Measurements from ENCODE around the gene CCDC73. TPM values are rescaled to one million over a fixed set of nuclear protein-coding genes. Genes with fewer than 3 reads are reported as not detected.

CCDC73 gene
- polyA plus RNA-seq, 1 of the 3 experiments (the other 2 are of a cell fraction): not detected

DNA sequence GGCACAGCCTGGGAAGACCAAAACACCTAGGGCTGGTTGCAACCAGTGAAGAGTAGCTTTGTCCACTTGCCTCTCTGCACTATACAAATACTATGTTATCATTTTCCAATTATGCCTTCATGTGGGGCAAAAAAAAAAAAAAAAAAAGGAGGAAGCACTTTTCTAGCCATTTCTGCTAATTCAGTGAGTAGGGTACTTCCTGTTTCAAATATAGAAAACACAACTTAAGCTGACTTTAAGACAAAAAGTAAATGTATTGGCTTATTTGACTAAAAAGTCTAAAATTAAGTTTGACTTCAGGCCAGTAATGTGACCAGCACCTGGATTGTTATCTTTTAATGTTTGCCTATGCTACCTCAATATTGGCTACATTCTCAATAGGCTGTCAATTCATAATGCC is 15.3 kb downstream of the CCDC73 start:
- no peak overlapping the region for H2AFZ ChIP-seq (ENCODE audit: low read depth)
- H3K79me2 ChIP-seq (ENCODE audit: insufficient read depth): no peaks in the 10 kb centered on the region
- DNase-seq: no peak
- TF ChIP-seq, protein P1, sequence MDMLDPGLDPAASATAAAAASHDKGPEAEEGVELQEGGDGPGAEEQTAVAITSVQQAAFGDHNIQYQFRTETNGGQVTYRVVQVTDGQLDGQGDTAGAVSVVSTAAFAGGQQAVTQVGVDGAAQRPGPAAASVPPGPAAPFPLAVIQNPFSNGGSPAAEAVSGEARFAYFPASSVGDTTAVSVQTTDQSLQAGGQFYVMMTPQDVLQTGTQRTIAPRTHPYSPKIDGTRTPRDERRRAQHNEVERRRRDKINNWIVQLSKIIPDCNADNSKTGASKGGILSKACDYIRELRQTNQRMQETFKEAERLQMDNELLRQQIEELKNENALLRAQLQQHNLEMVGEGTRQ (IDR thresholded peaks at IDR 0.05; ENCODE audit: borderline replicate concordance, low read depth, low read length): no peak
- H3K9me2 ChIP-seq: no peaks in the 10 kb centered on the region
- H3K27ac ChIP-seq (ENCODE audit: low read depth in 2 of 2, low read length in 1 of 2): no peak overlapping the region
- H3K4me1 ChIP-seq (ENCODE audit: control insufficient read depth in 1 of 2, insufficient read depth in 2 of 2, low read depth in 1 of 2, low read length in 1 of 2): no peaks in the 10 kb centered on the region
- ChIA-PET POLR2A (no interaction called here), CTCF (interaction anchor here (1.5 kb wide), 1 partner anchor 13 kb away, joined by 9 read pairs; no protein-coding TSS in a partner anchor)
- H4K20me1 ChIP-seq (ENCODE audit: insufficient read depth): no peaks in the 10 kb centered on the region
- no peaks in the 10 kb centered on the region for H3K9me3 ChIP-seq
- H3K4me2 ChIP-seq: no peak overlapping the region
- H3K36me3 ChIP-seq (replicated peaks in 1 of 2; ENCODE audit: control insufficient read depth in 1 of 2, insufficient read depth in 2 of 2, low read length in 1 of 2): no peaks in the 10 kb centered on the region
- no peak overlapping the region for H3K9ac ChIP-seq
- H3K4me3 ChIP-seq (ENCODE audit: low read depth in 2 of 2, low read length in 1 of 2): no peak overlapping the region
- H3K27me3 ChIP-seq (ENCODE audit: insufficient read depth): peaks cover 10% of the 10 kb centered on the region; the same call in 1 of the 2 replicates
- H3F3A ChIP-seq (replicated peaks; ENCODE audit: insufficient read depth): no peaks in the 10 kb centered on the region

DNA sequence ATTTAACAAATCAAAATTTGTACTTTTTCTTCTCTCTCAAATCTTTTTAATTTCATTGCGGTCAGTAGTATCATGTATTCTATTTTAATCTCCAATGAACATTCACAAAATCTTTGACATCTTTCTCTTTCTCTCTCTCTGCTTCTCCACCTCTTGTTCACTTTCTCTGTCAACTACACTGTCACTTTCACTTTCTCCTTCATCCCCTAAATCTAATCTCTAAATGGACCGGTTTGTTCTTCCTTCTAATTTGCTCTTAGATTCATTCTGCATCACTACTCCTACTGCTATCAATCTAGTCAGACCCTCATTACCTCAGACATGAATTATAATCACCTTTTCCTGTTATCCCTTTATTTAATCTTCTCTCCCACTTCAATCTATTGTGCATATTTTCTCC is 18.6 kb downstream of the CCDC73 start:
- H3K9me3 ChIP-seq: no peaks in the 10 kb centered on the region
- H3K36me3 ChIP-seq (replicated peaks in 1 of 2; ENCODE audit: control insufficient read depth in 1 of 2, insufficient read depth in 2 of 2, low read length in 1 of 2): no peaks in the 10 kb centered on the region
- no peak overlapping the region for H3K27ac ChIP-seq (ENCODE audit: low read depth in 2 of 2, low read length in 1 of 2)
- no peak overlapping the region; a peak in 1 of 4 replicates for H3K4me3 ChIP-seq (ENCODE audit: low read depth in 2 of 2, low read length in 1 of 2)
- H2AFZ ChIP-seq (ENCODE audit: low read depth): peak overlapping the region; percentile 45; the same call in 1 of the 2 replicates
- no peaks in the 10 kb centered on the region for H3K9me2 ChIP-seq
- TF ChIP-seq TEAD4 (IDR thresholded peaks at IDR 0.05; ENCODE audit: borderline replicate concordance, insufficient read depth): no peak
- TF ChIP-seq, protein P2, sequence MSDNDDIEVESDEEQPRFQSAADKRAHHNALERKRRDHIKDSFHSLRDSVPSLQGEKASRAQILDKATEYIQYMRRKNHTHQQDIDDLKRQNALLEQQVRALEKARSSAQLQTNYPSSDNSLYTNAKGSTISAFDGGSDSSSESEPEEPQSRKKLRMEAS (IDR thresholded peaks at IDR 0.05; ENCODE audit: low read depth): no peak
- no peak for TF ChIP-seq FOXM1 (IDR thresholded peaks at IDR 0.05; ENCODE audit: low read depth)
- no peak for TF ChIP-seq MEF2A (IDR thresholded peaks at IDR 0.05; ENCODE audit: borderline replicate concordance, low read depth)
- TF ChIP-seq GATA2 (CRISPR knock-in tag; IDR thresholded peaks at IDR 0.05): no peak
- no peak for TF ChIP-seq RFX5 (IDR thresholded peaks at IDR 0.05; ENCODE audit: low read length)
- no peak for TF ChIP-seq ELF1 (IDR thresholded peaks at IDR 0.05)
- no peak for TF ChIP-seq CHD2 (IDR thresholded peaks at IDR 0.05; ENCODE audit: low read length, partially characterized antibody)
- TF ChIP-seq TAF1 (IDR thresholded peaks at IDR 0.05; ENCODE audit: borderline replicate concordance, low read depth, low read length): no peak
- no peaks in the 10 kb centered on the region for H3K79me2 ChIP-seq (ENCODE audit: insufficient read depth)
- no peaks in the 10 kb centered on the region for H4K20me1 ChIP-seq (ENCODE audit: insufficient read depth)
- 0 out of 2 replicates have a peak overlapping the region, but pooled peaks have one; percentile 15 for H3K4me2 ChIP-seq
- CTCF ChIA-PET: interaction anchor here (1.0 kb wide), 1 partner anchor 452 kb away, joined by 3 read pairs; no protein-coding TSS in a partner anchor
- H3K4me1 ChIP-seq (ENCODE audit: control insufficient read depth in 1 of 2, insufficient read depth in 2 of 2, low read depth in 1 of 2, low read length in 1 of 2): no peaks in the 10 kb centered on the region
- DNase-seq: no peak
- H3K9ac ChIP-seq: no peak overlapping the region
- POLR2A ChIA-PET: no interaction called here
- no peaks in the 10 kb centered on the region for H3F3A ChIP-seq (replicated peaks; ENCODE audit: insufficient read depth)
- 32% methylated on average over 2 of the region's 2 CpGs for WGBS (ENCODE audit: low lambda C conversion rate)
- no peaks in the 10 kb centered on the region; the same call in 1 of the 2 replicates for H3K27me3 ChIP-seq (ENCODE audit: insufficient read depth)

DNA sequence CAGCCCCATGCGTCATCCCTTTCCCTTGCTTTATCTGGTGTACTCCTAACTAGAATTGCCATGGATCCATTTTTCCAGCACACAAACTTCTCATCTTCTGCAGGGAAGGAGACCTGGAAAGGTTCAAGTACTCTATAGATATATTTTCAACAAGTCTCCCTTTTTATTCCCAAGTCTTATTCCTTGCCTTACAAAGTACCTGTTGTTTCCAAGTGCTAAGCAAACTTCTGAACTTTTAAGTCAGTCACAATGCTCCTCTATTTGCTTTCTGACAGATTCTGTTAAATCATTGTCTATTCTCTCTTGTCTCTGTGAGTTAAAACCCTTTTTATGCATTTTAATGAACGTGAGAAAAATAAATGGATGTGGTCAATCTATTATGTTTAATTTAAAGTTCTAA is 20.4 kb downstream of the CCDC73 start:
- no peak for DNase-seq
- Histone ChIP-seq H3F3A (replicated peaks; ENCODE audit: insufficient read depth) (no peaks in the 10 kb centered on the region), H3K9ac (no peak overlapping the region), H3K79me2 (ENCODE audit: insufficient read depth) (no peaks in the 10 kb centered on the region), H3K9me3 (no peaks in the 10 kb centered on the region), H4K20me1 (ENCODE audit: insufficient read depth) (no peaks in the 10 kb centered on the region), H3K27me3 (ENCODE audit: insufficient read depth) (no peaks in the 10 kb centered on the region), H3K4me2 (no peak overlapping the region), H3K36me3 (replicated peaks in 1 of 2; ENCODE audit: control insufficient read depth in 1 of 2, insufficient read depth in 2 of 2, low read length in 1 of 2) (no peaks in the 10 kb centered on the region), H3K4me3 (ENCODE audit: low read depth in 2 of 2, low read length in 1 of 2) (no peak overlapping the region), H3K27ac (ENCODE audit: low read depth in 2 of 2, low read length in 1 of 2) (no peak overlapping the region), H3K9me2 (no peaks in the 10 kb centered on the region), H2AFZ (ENCODE audit: low read depth) (no peak overlapping the region), H3K4me1 (ENCODE audit: control insufficient read depth in 1 of 2, insufficient read depth in 2 of 2, low read depth in 1 of 2, low read length in 1 of 2) (no peaks in the 10 kb centered on the region)
- POLR2A ChIA-PET: no interaction called here
- CTCF ChIA-PET: no interaction called here
- 50% methylated on average over 2 of the region's 2 CpGs for WGBS (ENCODE audit: low lambda C conversion rate)
- TF ChIP-seq CHD2 (IDR thresholded peaks at IDR 0.05; ENCODE audit: low read length, partially characterized antibody) (no peak), ELF1 (IDR thresholded peaks at IDR 0.05) (no peak), MXI1 (IDR thresholded peaks at IDR 0.05; ENCODE audit: low read depth, low read length) (no peak), EZH2phosphoT487 (IDR thresholded peaks at IDR 0.05; ENCODE audit: borderline replicate concordance, low read depth) (no peak), YY1 (IDR thresholded peaks at IDR 0.05; ENCODE audit: low read depth) (no peak), EP300 (IDR thresholded peaks at IDR 0.05; ENCODE audit: borderline replicate concordance in 1 of 2, low read depth in 1 of 2, low read length in 1 of 2) (no peak), FOXJ3 (CRISPR knock-in tag; IDR thresholded peaks at IDR 0.05) (no peak), TEAD4 (IDR thresholded peaks at IDR 0.05; ENCODE audit: borderline replicate concordance, insufficient read depth) (no peak), MEF2A (IDR thresholded peaks at IDR 0.05; ENCODE audit: borderline replicate concordance, low read depth) (no peak), TCF12 (IDR thresholded peaks at IDR 0.05) (no peak), GABPA (IDR thresholded peaks at IDR 0.05; ENCODE audit: low read depth) (no peak)
- TF ChIP-seq, protein P3, sequence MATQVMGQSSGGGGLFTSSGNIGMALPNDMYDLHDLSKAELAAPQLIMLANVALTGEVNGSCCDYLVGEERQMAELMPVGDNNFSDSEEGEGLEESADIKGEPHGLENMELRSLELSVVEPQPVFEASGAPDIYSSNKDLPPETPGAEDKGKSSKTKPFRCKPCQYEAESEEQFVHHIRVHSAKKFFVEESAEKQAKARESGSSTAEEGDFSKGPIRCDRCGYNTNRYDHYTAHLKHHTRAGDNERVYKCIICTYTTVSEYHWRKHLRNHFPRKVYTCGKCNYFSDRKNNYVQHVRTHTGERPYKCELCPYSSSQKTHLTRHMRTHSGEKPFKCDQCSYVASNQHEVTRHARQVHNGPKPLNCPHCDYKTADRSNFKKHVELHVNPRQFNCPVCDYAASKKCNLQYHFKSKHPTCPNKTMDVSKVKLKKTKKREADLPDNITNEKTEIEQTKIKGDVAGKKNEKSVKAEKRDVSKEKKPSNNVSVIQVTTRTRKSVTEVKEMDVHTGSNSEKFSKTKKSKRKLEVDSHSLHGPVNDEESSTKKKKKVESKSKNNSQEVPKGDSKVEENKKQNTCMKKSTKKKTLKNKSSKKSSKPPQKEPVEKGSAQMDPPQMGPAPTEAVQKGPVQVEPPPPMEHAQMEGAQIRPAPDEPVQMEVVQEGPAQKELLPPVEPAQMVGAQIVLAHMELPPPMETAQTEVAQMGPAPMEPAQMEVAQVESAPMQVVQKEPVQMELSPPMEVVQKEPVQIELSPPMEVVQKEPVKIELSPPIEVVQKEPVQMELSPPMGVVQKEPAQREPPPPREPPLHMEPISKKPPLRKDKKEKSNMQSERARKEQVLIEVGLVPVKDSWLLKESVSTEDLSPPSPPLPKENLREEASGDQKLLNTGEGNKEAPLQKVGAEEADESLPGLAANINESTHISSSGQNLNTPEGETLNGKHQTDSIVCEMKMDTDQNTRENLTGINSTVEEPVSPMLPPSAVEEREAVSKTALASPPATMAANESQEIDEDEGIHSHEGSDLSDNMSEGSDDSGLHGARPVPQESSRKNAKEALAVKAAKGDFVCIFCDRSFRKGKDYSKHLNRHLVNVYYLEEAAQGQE (IDR thresholded peaks at IDR 0.05; ENCODE audit: low read depth, low read length): no peak

Measured in SK-N-SH (cell line).